IgD-negative memory B cell (primary cell): Measurements from ENCODE around the gene OPA3. TPM values are rescaled to one million over a fixed set of nuclear protein-coding genes. Genes with fewer than 3 reads are reported as not detected.

Experiments
- H3K27ac Mint-ChIP-seq, 3 donors: one replicate each; pipeline ENCODE4 v1.8.0; 2020 to 2022; ENCODE audit warnings: mild to moderate bottlenecking in 3 of 3, mixed read lengths in 3 of 3, moderate library complexity in 1 of 3
- H3K27me3 Mint-ChIP-seq: one replicate; pipeline ENCODE4 v1.8.0; 2021; ENCODE audit warnings: mixed read lengths
- H3K36me3 Mint-ChIP-seq: one replicate; pipeline ENCODE4 v1.8.0; 2020; ENCODE audit warnings: mild to moderate bottlenecking, mixed read lengths
- H3K4me1 Mint-ChIP-seq, 3 donors: one replicate each; pipeline ENCODE4 v1.8.0; 2020 to 2022; ENCODE audit warnings: mixed read lengths in 3 of 3, mild to moderate bottlenecking in 1 of 3
- H3K4me3 Mint-ChIP-seq, 4 donors: one replicate each; pipeline ENCODE4 v1.8.0; 2020 to 2022; ENCODE audit warnings: mild to moderate bottlenecking in 4 of 4, mixed read lengths in 4 of 4, moderate library complexity in 3 of 4
- H3K9me3 Mint-ChIP-seq, 3 donors: one replicate each; pipeline ENCODE4 v1.8.0; 2020 to 2021; ENCODE audit warnings: mixed read lengths in 3 of 3, mild to moderate bottlenecking in 1 of 3
- polyA plus RNA-seq: library from polyadenylated mRNA; unstranded; fragments of 300-500 nt; fragmentation: Illumina TruSeq; gene quantifications from one replicate; pipeline ENCODE4 v1.2.3, GENCODE V29; 2021

The OPA3 gene
- polyA plus RNA-seq, 1 donor from 2014 or later = 19.9 TPM

DNA sequence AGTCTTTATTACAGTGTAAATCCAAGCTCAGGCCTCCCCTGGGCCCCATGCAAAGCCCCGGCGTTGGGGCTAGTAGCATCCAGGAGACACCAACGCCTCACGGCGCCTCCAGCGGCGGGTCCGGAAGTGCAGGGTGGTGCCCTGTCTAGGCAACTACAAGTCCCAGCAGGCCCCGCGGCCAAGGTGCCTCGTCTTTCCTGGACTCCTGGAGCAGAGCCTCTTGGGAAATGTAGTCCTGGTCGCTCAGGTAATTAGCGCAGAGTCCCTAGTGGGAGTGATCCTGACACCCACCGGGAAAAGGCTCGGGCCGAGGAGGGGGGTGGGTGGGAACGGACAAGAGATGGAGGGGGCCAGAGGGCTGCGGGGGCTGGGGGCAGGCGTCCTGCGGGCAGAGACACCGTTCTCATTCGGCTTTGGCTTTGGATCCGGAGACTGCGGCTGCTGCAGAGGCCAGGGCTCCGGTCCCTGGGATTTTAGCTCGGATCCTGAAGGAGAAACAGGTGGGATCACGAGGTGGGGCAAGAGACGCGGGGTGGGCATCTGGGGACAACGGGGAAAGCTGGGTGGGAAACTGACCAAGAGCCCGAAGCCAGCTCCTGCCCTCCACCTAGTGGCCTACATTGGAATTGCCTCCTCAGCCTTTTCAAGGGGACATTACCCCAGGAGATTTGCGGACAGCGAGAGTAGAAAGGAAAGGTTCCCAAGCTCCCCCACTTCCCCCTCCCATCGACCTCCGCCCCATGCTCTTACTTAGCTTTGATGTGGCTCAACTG is 99.1 kb downstream of the OPA3 start:
- Mint-ChIP-seq H3K27ac (peak overlapping the region; percentile 76 to 80 (median 78)), H3K4me1 (peaks cover 3 to 9% (median 9%) of the 10 kb centered on the region in 3 donors), H3K4me3 (peak overlapping the region; percentile 85 to 98 (median 94)), H3K27me3 (peaks cover 3% of the 10 kb centered on the region), H3K36me3 (no peaks in the 10 kb centered on the region), H3K9me3 (no peaks in the 10 kb centered on the region)

DNA sequence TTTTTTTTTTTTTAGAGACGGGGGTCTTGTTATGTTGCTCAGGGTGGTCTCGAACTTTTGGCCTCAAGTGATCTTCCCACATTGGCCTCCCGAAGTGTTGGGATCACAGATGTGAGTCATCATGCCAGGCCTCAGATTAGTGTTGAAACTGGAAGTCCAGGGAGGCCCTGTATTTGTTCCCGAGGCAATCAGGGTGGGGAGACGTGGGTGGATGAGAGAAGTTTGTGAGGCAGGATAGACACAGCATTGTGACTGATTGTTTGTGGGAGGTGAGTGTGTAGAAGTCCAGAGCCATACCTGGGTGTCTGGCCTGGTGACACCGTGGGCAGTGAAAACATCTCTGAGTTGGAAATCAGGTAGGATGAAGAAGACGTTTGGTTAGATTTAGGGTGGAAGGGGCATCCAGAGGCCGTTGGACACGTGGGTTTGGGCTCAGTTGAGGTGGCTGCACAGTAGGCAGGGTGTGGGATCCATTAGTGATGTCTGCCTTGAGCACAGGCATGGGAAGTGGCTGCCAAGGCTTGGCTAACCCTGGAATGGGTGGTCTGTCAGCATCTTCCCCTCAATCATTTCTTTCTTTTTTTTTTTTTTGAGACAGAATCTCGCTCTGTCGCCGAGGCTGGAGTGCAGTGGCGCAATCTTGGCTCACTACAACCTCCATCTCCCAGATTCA is 100.2 kb downstream of the OPA3 start:
- H3K27me3 Mint-ChIP-seq = peaks cover 3% of the 10 kb centered on the region

DNA sequence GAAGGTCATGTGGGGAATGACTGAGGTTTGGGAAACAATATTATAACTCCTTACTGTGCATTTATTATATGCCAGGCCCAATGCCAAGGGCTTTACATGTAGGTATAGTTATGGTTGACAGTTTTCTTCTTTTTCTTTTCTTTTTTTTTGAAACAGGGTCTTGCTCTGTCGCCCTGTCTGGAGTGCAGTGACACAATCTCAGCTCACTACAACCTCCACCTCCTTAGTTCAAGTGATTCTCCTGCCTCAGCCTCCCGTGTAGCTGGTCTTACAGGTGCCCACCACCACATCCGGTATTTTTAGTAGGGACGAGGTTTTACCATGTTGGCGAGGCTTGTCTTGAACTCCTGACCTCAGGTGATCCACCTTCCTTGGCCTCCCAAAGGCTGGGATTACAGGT is 101.6 kb downstream of the OPA3 start:
- Mint-ChIP-seq H3K4me1 (peaks cover 14 to 18% (median 16%) of the 10 kb centered on the region in 3 donors), H3K36me3 (no peaks in the 10 kb centered on the region), H3K9me3 (no peaks in the 10 kb centered on the region), H3K27ac (no peak overlapping the region), H3K4me3 (no peak overlapping the region), H3K27me3 (no peaks in the 10 kb centered on the region)

More for the DNA sequence above, 100.2 kb downstream of the OPA3 start:
- Mint-ChIP-seq H3K9me3 (no peaks in the 10 kb centered on the region), H3K27ac (no peak overlapping the region), H3K4me3 (peak overlapping the region in 1 of 4 donors; percentile 54), H3K36me3 (no peaks in the 10 kb centered on the region), H3K4me1 (peaks cover 3 to 11% (median 9%) of the 10 kb centered on the region in 3 donors)

DNA sequence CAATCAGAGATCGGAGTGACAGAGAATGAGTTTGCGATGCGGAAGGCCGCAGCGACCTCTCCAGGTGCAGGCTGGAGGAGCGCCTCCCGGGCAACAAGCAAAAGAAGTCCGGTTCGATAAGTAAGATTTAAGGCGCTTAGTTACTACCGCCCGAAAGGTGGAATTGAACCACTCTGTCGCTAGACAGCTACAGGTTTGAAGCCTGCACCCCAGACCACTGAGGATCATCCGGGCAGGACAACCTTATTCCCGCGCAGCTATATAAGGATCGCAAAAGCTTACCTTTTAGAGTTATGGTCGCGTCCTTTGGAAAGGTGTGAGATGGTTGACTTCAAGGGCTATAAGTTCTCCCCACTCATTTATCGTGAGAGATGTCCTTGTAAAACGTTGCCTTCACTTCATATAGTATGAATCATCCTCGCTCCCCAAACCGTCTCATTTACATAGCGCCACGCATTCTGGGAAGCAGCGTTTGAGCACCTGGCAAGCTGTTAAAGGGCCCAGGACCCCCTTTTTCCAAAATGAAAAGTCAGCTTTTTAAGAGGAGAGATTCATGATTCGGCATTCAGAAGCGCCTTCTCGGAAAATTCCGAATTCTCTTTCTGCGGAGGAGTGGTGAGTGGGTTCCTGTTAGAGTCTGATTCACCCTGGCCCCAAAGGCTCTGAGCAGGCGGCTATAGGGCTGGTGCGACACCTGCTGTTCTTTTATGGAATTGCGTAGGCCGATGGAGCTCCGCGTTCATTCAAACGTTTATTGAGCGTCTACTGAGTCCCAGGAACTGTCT is 106.0 kb downstream of the OPA3 start:
- no peaks in the 10 kb centered on the region for H3K36me3 Mint-ChIP-seq
- H3K4me3 Mint-ChIP-seq = peak overlapping the region; percentile 86 to 96 (median 95)
- H3K27me3 Mint-ChIP-seq = peaks cover 16% of the 10 kb centered on the region
- peaks cover 0 to 2% (median 0%) of the 10 kb centered on the region in 3 donors for H3K9me3 Mint-ChIP-seq
- H3K4me1 Mint-ChIP-seq = peaks cover 10 to 27% (median 18%) of the 10 kb centered on the region in 3 donors
- peak overlapping the region; percentile 99 to 100 (median 99) for H3K27ac Mint-ChIP-seq

DNA sequence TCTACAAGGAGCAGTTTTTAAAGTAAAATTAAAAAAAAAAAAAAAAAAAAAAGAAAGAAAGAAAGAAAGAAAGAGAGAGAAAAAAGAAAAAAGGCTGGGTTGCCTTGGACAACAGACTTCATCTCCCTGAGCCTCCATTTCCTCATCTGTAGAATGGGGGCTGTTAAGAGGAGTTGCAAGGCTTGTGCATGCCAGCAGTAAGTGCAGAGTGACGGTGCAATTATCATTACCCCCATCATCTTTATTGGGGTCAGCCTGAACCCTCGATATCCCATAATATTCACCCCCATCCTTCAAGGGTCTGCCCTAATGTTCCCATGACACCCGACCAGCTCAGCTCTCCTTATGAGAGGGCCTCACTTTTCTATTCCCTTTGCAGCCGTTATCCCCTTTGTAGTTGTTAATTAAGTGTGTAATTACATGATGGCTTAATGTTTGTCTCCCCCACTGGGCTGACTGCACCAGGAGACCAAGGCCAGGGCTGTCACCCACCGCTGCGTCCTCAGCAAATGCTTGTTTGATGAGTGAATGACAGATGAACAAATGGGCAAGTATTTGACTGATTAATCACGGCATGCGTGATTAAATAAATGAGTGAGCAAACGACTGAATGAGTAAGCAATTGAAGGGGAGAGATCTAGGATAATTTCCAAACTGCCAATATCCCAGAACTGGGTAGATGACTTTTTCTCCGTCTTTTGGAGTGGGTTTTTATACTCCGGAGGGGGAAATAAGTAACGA is 106.7 kb downstream of the OPA3 start:
- peak overlapping the region; percentile 99 to 100 (median 99) for H3K27ac Mint-ChIP-seq
- peaks cover 0 to 2% (median 0%) of the 10 kb centered on the region in 3 donors for H3K9me3 Mint-ChIP-seq
- peaks cover 20% of the 10 kb centered on the region for H3K27me3 Mint-ChIP-seq
- peaks cover 10 to 27% (median 18%) of the 10 kb centered on the region in 3 donors for H3K4me1 Mint-ChIP-seq
- H3K4me3 Mint-ChIP-seq = peak overlapping the region; percentile 86 to 96 (median 95)
- H3K36me3 Mint-ChIP-seq = peaks cover under 1% of the 10 kb centered on the region

Other genes starting within 250 kb of the OPA3 start
- gene KLC3, start 244.1 kb downstream of the OPA3 start, polyA plus RNA-seq = not detected
- gene ERCC2, start 214.2 kb downstream of the OPA3 start, polyA plus RNA-seq = 6.6 TPM
- 1.6 TPM for gene PPP1R13L, start 179.7 kb downstream of the OPA3 start, polyA plus RNA-seq
- 2.2 TPM for gene POLR1G, start 178.2 kb downstream of the OPA3 start, polyA plus RNA-seq
- 50.2 TPM for gene ERCC1, start 160.9 kb downstream of the OPA3 start, polyA plus RNA-seq
- gene FOSB, start 116.8 kb downstream of the OPA3 start, polyA plus RNA-seq = 48.1 TPM
- 0.71 TPM for gene RTN2, start 87.8 kb downstream of the OPA3 start, polyA plus RNA-seq
- gene PPM1N, start 86.4 kb downstream of the OPA3 start, polyA plus RNA-seq = 4.0 TPM
- gene VASP, start 77.3 kb downstream of the OPA3 start, polyA plus RNA-seq = 111 TPM
- gene GPR4, start 17.4 kb upstream of the OPA3 start, polyA plus RNA-seq = not detected
- gene EML2, start 54.6 kb upstream of the OPA3 start, polyA plus RNA-seq = 18.5 TPM
- gene GIPR, start 83.4 kb upstream of the OPA3 start, polyA plus RNA-seq = not detected
- gene SNRPD2, start 107.2 kb upstream of the OPA3 start, polyA plus RNA-seq = 841 TPM
- 2.7 TPM for gene QPCTL, start 107.9 kb upstream of the OPA3 start, polyA plus RNA-seq
- gene FBXO46, start 146.1 kb upstream of the OPA3 start, polyA plus RNA-seq = 23.7 TPM
- gene MEIOSIN, start 148.6 kb upstream of the OPA3 start, polyA plus RNA-seq = not detected
- 0.41 TPM for gene SIX5, start 184.4 kb upstream of the OPA3 start, polyA plus RNA-seq
- 1.6 TPM for gene DMPK, start 197.7 kb upstream of the OPA3 start, polyA plus RNA-seq
- 16.7 TPM for gene DMWD, start 208.0 kb upstream of the OPA3 start, polyA plus RNA-seq
- gene RSPH6A, start 230.5 kb upstream of the OPA3 start, polyA plus RNA-seq = not detected